ENCODE data around the gene B9D1.
A peak's percentile ranks its signal among the peaks of the same experiment; 100 is the strongest.

Gene B9D1

GRCh38 chr17:19375732-19376131 lies 13.2 kb upstream of the B9D1 start:
- DNase-seq: no peak

- peak in 1 of 2 experiments; percentile 2 for DNase-seq
These were observed 11.6 kb upstream of the B9D1 start for GRCh38 chr17:19374136-19374535.

DNA sequence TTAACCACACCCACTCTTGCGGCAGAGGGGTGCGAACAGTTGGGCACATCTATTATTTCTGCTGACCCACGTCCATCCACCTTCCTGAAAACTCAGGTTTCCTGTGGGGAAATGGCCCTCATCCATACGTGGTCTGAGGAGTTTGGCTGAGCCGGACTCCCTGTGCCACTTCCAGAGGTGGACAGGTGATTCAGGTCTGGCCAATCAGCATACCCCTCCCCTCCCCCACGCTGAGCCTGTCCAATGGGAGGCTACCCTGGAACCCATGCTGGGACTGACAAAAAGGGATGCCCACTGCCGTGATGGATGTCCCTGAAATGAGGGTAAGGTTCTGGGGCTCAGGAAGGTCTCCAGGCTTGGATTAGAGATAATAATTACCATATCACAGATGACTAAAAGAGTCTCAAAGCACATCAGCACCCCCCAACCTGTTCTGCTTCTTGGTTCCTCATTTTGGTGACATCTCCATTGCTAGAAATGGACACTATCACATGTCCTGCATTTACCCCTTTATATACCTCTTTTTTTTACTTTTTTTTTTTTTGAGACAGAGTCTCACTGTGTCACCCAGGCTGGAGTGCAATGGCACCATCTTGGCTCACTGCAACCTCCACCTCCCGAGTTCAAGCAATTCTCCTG lies 10.5 kb upstream of the B9D1 start:
- DNase-seq: peak in 1 of 2 experiments; percentile 12

DNA sequence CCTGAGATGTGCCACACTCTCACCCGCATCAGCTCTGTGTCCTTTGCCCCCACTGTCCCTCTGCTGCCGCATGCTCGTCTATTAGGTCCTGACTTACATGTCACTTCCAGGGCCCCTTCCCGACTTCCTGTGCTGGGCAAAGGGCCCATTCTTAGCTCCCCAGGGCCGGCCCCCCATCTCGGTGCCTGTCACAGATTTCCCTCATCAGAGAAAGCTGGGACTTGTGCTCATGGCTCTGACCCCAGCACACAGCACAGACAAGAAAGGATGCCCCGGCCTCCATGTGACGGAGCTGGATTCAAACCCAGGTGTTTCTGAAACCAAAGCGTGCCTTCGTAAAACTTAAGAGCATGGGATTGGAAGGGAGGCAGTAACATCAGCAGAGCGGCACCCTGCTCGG lies 9.9 kb upstream of the B9D1 start:
- DNase-seq: no peak

DNA sequence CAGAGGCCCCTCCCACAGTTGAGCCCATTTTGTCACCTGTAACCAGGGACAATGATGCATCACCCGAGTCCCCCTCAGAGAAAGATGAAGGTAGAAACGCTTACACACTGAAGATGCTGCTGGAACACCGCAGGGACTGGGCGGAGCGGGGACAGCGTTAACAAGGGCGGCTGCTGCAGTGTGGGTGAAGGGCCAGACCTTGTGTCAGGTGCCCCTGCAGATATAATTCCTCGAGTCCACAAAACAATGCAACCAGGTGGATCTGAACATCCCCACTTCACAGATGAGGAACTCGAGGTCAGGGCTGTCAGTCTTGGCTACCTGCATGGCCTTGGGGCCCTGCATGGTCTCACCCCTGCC lies 9.5 kb upstream of the B9D1 start:
- DNase-seq: no peak

- no peak for DNase-seq
These were observed 8.9 kb upstream of the B9D1 start for GRCh38 chr17:19371259-19372010.

GRCh38 chr17:19370493-19370960 lies 8.0 kb upstream of the B9D1 start:
- DNase-seq: no peak

DNA sequence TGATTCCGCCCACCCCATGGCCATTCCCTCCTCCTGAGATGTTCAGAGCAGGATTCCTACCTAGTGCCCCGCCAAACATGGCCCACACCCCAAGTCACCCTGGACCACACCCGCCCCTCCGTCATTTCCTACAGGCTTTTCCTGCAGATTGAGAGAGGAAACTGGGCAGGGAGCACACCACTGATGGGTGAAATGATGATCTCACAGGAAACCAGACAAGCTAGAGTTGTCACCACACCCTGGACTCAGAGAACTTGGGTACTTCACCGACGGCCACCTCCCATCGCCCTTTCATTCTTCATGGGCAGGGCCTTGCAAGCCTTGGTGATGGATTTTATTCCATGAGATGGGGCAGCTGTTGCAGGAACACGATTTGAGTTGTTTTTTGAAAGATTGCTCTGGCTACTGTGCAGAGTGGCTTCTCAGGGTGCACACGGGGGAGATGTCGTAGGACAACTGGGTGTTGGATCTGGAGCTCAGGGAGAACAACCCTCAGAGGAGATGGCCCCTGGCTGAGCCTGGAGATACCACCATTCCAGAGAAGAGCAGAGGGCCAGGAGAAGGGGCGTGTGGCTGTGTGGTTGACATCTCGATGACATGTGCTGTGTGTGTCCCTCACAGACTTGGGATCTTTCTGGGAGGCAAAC lies 7.4 kb upstream of the B9D1 start:
- no peak for DNase-seq

DNA sequence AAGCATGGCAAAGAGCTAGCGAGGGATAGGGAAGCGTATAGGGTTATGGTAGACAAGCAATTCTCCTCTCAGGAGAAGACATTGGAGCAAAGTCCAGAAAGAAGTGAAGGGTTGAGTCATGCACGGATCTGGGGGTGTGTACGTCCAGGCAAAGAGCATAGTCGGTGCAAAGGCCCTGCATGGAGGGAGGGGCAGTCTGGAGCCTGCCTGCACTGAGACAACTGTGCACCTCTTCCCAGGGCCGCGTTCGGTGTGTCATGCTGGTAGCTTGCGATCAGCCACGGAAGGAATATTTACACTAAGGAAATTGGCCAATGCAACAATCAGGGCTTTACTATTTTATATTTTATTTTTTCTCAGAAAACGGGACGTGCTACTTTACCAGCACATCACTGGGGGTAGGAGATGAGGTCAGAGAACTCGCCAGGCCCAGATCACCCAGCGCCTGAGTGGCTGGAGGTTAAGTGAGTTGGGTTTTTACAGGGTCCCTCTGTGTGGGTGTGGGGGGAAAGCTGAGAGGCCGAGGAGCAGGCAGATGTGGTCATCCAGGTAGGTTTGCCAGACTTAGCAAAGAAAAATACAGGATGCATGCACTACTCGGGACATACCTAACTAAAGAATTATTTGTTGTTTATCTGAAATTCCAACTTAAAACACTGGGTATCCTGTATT lies 6.7 kb upstream of the B9D1 start:
- no peak for DNase-seq

DNA sequence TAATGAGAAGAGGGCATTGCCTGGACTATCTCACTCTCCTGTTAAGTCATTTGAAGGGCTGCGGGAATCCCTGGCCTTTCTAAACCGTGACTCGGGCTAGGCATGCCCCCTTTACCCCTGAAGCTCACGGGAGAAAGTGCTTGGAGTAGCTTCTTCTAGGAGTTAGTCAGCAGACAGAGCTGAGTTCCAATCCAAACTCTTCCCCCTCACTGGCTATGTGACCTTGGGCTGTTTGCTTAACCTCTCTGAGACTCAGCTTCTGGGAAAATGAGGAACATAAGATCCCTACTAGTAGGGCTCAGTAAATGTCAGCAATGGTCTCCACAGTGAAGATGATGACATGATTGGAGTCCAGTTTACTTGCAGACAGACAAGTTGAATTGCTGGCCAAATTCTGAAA lies 5.7 kb upstream of the B9D1 start:
- no peak for DNase-seq

DNA sequence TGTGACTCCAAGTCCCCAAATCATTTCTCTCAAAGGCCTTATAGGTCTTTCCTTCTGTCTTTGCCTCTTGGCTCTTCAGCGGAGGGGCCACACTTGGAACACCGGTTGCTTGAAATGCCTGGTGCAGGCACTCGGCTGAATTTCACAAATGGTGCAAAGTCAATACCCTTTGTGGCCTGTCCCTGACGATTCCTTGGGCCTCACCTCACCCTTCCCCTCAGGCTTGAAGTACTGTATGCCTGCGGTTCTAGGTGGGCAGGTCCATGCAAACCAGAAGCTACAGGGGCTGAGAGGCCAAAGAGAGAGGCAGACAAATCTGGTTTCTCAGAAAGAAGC lies 4.1 kb upstream of the B9D1 start:
- no peak for DNase-seq

GRCh38 chr17:19365833-19366636 lies 3.5 kb upstream of the B9D1 start:
- no peak for DNase-seq

DNA sequence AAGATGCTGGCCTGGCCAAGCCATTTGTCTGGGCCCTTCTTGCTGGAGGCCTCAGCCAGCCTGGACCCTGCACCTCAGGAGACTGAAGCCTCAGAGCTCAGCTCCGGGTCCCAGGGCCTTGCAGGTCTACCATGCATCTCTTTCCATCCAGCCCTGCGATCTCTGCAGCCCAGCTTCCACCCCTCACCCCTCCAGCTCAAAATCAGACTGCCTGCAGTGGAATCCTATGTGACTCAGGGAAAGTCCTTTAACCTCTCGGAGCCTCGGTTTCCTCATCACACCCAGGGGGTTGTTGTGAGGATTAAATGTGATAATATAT lies 2.9 kb upstream of the B9D1 start:
- DNase-seq: no peak

- DNase-seq: no peak
These were observed 2.4 kb upstream of the B9D1 start for GRCh38 chr17:19364699-19365498.

DNA sequence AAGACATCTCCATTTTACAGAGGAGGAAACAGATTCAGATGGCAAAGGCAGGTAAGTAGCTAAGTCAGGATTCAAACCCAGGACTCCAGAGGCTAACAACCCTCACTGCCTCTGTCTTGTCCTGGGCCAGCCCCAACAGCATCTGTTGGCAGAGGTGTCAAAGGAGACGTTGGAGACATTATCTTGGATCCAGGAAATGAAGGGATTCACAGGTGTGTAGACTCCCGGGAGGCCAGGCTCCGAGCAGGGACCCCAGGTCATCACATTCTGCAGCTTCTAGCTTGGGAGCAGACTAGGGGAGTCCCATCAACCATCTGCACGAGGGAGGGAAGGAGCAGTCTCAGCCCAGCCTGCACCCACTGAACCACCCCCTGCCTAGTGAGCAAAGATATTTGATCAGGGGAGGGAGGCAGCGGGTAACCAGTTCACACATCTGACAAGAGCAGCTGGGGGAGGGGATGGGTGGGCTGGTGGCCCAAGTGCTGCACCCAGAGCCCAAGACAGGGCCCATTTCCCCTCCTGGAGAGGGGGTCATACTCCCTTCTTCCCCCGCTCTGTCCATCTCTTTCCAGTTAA lies 1.0 kb upstream of the B9D1 start:
- DNase-seq: no peak

DNA sequence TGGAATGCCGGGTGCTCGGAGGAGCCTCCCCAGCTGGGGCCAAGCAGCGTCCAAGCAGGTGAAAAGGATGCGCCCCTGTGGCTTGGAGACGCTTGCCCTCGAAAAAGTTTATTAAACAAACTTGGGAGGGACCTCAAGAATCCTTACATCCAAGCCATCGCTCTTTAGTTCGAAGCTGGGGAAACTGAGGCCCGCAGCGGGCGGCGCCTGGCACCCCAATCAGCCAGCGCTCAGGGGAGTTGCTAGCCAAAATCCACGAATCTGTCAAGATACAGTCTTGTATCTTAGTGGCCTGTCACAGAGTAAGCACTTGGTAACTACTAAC lies 553 bp upstream of the B9D1 start:
- no peak for DNase-seq

GRCh38 chr17:19361944-19362276 lies 613 bp downstream of the B9D1 start:
- no peak for DNase-seq

DNA sequence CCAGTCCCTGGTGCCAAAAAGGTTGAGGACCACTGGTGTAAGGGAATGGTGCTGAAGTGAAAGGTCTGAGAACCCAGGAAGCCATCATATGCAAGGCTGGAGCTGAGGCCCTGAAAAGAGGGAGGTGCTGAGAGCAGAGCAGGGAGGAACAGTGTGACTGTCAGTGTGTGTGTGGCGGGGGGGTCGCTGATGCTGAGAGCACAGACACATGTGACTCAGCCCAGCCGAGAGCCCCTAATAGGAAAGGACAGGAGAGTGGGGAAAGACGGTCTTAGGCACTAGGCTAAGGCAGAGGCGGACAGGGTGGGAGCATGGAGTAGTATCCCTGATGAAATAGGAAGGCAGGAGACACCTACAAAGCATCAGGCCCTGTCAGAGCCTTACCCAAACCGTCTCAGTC lies 1.2 kb downstream of the B9D1 start:
- DNase-seq: no peak

GRCh38 chr17:19360772-19361171 lies 1.8 kb downstream of the B9D1 start:
- DNase-seq: no peak

GRCh38 chr17:19359856-19360255 lies 2.7 kb downstream of the B9D1 start:
- no peak for DNase-seq

GRCh38 chr17:19359151-19359550 lies 3.4 kb downstream of the B9D1 start:
- no peak for DNase-seq

DNA sequence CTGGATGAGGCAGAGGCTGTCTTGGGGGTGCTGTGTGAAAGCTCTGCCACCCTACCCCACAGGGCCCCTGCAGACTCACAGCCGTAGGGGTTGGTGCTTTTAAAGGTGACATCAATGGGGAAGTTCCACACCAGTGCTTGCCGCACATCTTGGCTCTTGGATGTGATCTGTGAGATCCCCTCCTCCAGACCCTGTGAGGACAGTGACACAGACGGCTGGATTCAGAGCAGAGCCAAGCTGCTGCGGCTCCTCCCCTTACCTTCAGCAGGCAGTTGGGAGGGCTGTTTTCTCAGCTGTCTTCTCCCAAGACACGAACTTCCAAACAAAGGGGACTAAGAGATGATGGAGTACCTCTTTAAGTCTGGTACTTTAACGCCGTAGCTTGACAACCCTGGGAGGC lies 4.8 kb downstream of the B9D1 start:
- no peak for DNase-seq
